Adrenal gland (tissue), 12 donors: Measurements from ENCODE around the gene PHOX2B. TPM values are rescaled to one million over a fixed set of nuclear protein-coding genes. Genes with fewer than 3 reads are reported as not detected.

Source experiments
- DNase-seq, 7 donors: peaks; one replicate each; pipeline ENCODE4 v3.0.0-alpha.2; 2019 to 2020
- H3K27ac ChIP-seq, 5 donors: fragments of 200-600 bp; sonication (generic) in 4 of 5; 1 replicate in 3 of 5; 2 replicates in 2 of 5; pipeline versions ENCODE4 v1.5.1 to v1.8.0; 2016 to 2020; ENCODE audit warnings: mild to moderate bottlenecking in 1 of 5
- H3K27me3 ChIP-seq: fragments of 200-600 bp; 2 replicates; pipeline ENCODE4 v1.8.0; 2021
- H3K36me3 ChIP-seq, 2 donors: fragments of 200-600 bp; replicated peaks in 1 of 2; 1 replicate in 1 of 2; 2 replicates in 1 of 2; pipeline versions ENCODE4 v1.5.1 to v1.8.0; 2018 to 2022
- H3K4me1 ChIP-seq, 2 donors: fragments of 200-600 bp; replicated peaks in 1 of 2; 1 replicate in 1 of 2; 2 replicates in 1 of 2; pipeline versions ENCODE4 v1.5.1 to v1.8.0; 2018 to 2021
- H3K4me3 ChIP-seq, 4 donors: fragments of 200-600 bp; sonication (generic) in 3 of 4; one replicate each; pipeline ENCODE4 v1.5.1; 2016 to 2018
- H3K9me3 ChIP-seq, 3 donors: fragments of 200-600 bp; sonication (generic) in 1 of 3; replicated peaks in 1 of 3; 1 replicate in 2 of 3; 2 replicates in 1 of 3; pipeline versions ENCODE4 v1.5.1 to v1.8.0; 2016 to 2021
- CTCF ChIP-seq, 6 experiments: fragments of 450-650 bp in 4 of 6; fragments of 200-600 bp in 2 of 6; sonication (generic) in 1 of 6; IDR thresholded peaks; 1 replicate in 5 of 6; 2 replicates in 1 of 6; pipeline versions ENCODE4 v1.5.1 to v1.8.0; 2016 to 2021; ENCODE audit warnings: antibody characterized with exemption in 6 of 6, mild to moderate bottlenecking in 2 of 6, moderate library complexity in 1 of 6
- POLR2A ChIP-seq, 2 donors: fragments of 450-650 bp; IDR thresholded peaks; one replicate each; pipeline ENCODE4 v1.6.1; 2017; ENCODE audit warnings: antibody characterized with exemption in 2 of 2, mild to moderate bottlenecking in 2 of 2, moderate library complexity in 1 of 2
- WGBS, 4 donors: extraction: QIAGEN DNeasy Blood & Tissue Kit in 2 of 4; methylation state at CpG; one replicate each; pipeline versions ENCODE4 v1.1.5 to v1.1.7; 2013 to 2017; 5-methylcytosine and 5-hydroxymethylcytosine counted together
- intact Hi-C, 2 donors: fragments of 100-400 bp; cut with DNase I; formaldehyde crosslinking; loops; one replicate each; pipeline versions ENCODE4 v1.14.1 to v1.15.0; 2022 to 2023
- polyA plus RNA-seq, 3 donors: library from polyadenylated mRNA; stranded (reverse); fragments of 200-250 nt in 2 of 3; fragments of 350-450 nt in 1 of 3; fragmentation: Illumina TruSeq in 1 of 3; extraction: RNeasy Lipid Tissue Mini Kit (QIAGEN cat#74804) in 1 of 3; gene quantifications; one replicate each; pipeline ENCODE4 v1.2.3, GENCODE V29; 2013 to 2014
- total RNA-seq, 9 donors: library from RNA; depleted of rRNA in 4 of 9; stranded (reverse); fragments of >200 nt in 4 of 9; fragments of 120-200 nt in 1 of 9; fragmentation: NEBNext Ultra II Directional in 1 of 9; extraction: Animal tissue kit (Norgen Biotek cat#: 25700) in 1 of 9; gene quantifications; one replicate each; pipeline versions ENCODE4 v1.1.0 to v1.2.4, GENCODE V29; 2013 to 2023
- donor health status: healthy with polysubstance abuse.
- donor health status: Bipolar disorder and iron deficiency.
- donor health status: DM: yes; HTN: yes; CAD: no.
- donor health status: DM: no; HTN: no; CAD: no.
- donor health status: DM: no; HTN: no; CAD: no.
- donor health status: DM: yes; HTN: yes; CAD: no.

Gene PHOX2B
- total and polyA plus RNA-seq, 12 donors: 0.29 to 10.3 (median 4.6) TPM; not detected in 3

- peak in 1 of 7 donors; percentile 61 for DNase-seq
- H3K36me3 ChIP-seq: no peaks in the 10 kb centered on the region
- intact Hi-C loops: no loop called here
- no peaks in the 10 kb centered on the region for H3K4me1 ChIP-seq
- 7 to 11% (median 9%) methylated on average over 43 to 49 of the region's 49 CpGs for WGBS, 4 donors
- no peak for TF ChIP-seq POLR2A (IDR thresholded peaks at IDR 0.05)
- no peak overlapping the region for H3K4me3 ChIP-seq
- peaks cover 87% of the 10 kb centered on the region for H3K27me3 ChIP-seq
- peak overlapping the region in 1 of 5 donors; percentile 58 for H3K27ac ChIP-seq
- H3K9me3 ChIP-seq: no peaks in the 10 kb centered on the region
These were observed 1.1 kb downstream of the PHOX2B start for GRCh38 chr4:41747230-41748055.

GRCh38 chr4:41746440-41747229 lies 1.9 kb downstream of the PHOX2B start:
- no peaks in the 10 kb centered on the region for H3K9me3 ChIP-seq
- no peak for TF ChIP-seq POLR2A (IDR thresholded peaks at IDR 0.05)
- no peak for TF ChIP-seq CTCF (IDR thresholded peaks at IDR 0.05)
- 15 to 20% (median 17%) methylated on average over 29 to 37 of the region's 37 CpGs for WGBS, 4 donors
- H3K27me3 ChIP-seq: peaks cover 83% of the 10 kb centered on the region
- H3K4me3 ChIP-seq: no peak overlapping the region
- no peak for DNase-seq
- H3K4me1 ChIP-seq: no peaks in the 10 kb centered on the region
- peak overlapping the region in 1 of 5 donors; percentile 58 for H3K27ac ChIP-seq
- intact Hi-C loops: no loop called here
- H3K36me3 ChIP-seq: no peaks in the 10 kb centered on the region

DNA sequence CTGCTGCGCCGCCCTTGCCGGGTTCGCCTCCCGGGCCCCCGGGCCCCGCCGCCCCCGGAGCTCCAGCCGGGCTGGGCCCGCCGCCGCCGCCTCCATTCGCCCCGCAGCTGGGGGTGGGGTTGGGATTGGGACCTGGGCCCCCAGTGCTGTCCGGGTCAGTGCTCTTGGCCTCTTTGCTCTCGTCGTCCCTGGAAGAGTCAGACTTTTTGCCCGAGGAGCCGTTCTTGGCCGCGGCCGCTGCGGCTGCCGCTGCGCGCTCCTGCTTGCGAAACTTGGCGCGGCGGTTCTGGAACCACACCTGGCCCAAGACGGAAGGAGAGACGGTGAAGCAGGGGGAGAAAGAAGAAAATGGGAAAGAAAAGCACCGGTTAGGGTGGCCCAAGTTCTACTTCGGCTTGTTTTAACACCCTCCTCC lies 2.5 kb downstream of the PHOX2B start:
- Histone ChIP-seq H3K36me3 (no peaks in the 10 kb centered on the region), H3K27ac (peak overlapping the region in 1 of 5 donors; percentile 58), H3K9me3 (no peaks in the 10 kb centered on the region), H3K27me3 (peaks cover 77% of the 10 kb centered on the region), H3K4me3 (no peak overlapping the region), H3K4me1 (no peaks in the 10 kb centered on the region)
- intact Hi-C loops: no loop called here
- no peak for DNase-seq
- TF ChIP-seq CTCF (IDR thresholded peaks at IDR 0.05) (no peak), POLR2A (IDR thresholded peaks at IDR 0.05) (no peak)
- WGBS, 4 donors: 0 to 11% (median 4%) methylated on average over 2 to 36 of the region's 36 CpGs

GRCh38 chr4:41745292-41746024 lies 3.1 kb downstream of the PHOX2B start:
- 7 to 11% (median 9%) methylated on average over 32 to 54 of the region's 54 CpGs for WGBS, 4 donors
- TF ChIP-seq CTCF (IDR thresholded peaks at IDR 0.05) (no peak), POLR2A (IDR thresholded peaks at IDR 0.05) (no peak)
- peaks cover 71% of the 10 kb centered on the region for H3K27me3 ChIP-seq

More at GRCh38 chr4:41745292-41746024, 3.1 kb downstream of the PHOX2B start:
- H3K36me3 ChIP-seq: no peaks in the 10 kb centered on the region
- H3K27ac ChIP-seq: peak overlapping the region in 1 of 5 donors; percentile 60
- no peak for DNase-seq
- intact Hi-C loops: no loop called here
- H3K4me3 ChIP-seq: no peak overlapping the region
- H3K9me3 ChIP-seq: no peaks in the 10 kb centered on the region
- H3K4me1 ChIP-seq: no peaks in the 10 kb centered on the region
